GM19328 (cell line): ENCODE measurements around the gene MTHFD2L.
"Not testable (repeated sequence)": the region's sequence is repeated elsewhere in the genome, so short reads cannot be mapped to it uniquely, and the experiment has no call there.

ENCODE experiments used
- ATAC-seq: cut with Tn5 transposase; IDR thresholded peaks from one replicate; pipeline ENCODE4 v1.9.1; 2021; ENCODE audit warnings: mild to moderate bottlenecking, moderate library complexity; ENCODE audit not compliant: unreplicated experiment

MTHFD2L gene

GRCh38 chr4:74181219-74181618 is 23.3 kb downstream of the MTHFD2L start:
- no peak for ATAC-seq

- no peak for ATAC-seq
Observed at GRCh38 chr4:74188912-74189311, 31.0 kb downstream of the MTHFD2L start.

- ATAC-seq = no peak
Observed at GRCh38 chr4:74189331-74190043, 31.6 kb downstream of the MTHFD2L start.

- no peak for ATAC-seq
Observed at GRCh38 chr4:74190332-74190731, 32.4 kb downstream of the MTHFD2L start.

- ATAC-seq = no peak
Observed at GRCh38 chr4:74190919-74191397, 33.0 kb downstream of the MTHFD2L start.

GRCh38 chr4:74197080-74197479 is 39.2 kb downstream of the MTHFD2L start:
- ATAC-seq = no peak

- no peak for ATAC-seq
Observed at GRCh38 chr4:74202062-74202586, 44.2 kb downstream of the MTHFD2L start.

- ATAC-seq = no peak
Observed at GRCh38 chr4:74203467-74203866, 45.5 kb downstream of the MTHFD2L start.

- no peak for ATAC-seq
Observed at GRCh38 chr4:74205046-74205445, 47.1 kb downstream of the MTHFD2L start.

GRCh38 chr4:74205559-74205958 is 47.6 kb downstream of the MTHFD2L start:
- no peak for ATAC-seq

- peak; percentile 76 for ATAC-seq
Observed at GRCh38 chr4:74206088-74206825, 48.3 kb downstream of the MTHFD2L start.

- ATAC-seq = not testable (repeated sequence)
Observed at GRCh38 chr4:74214457-74215159, 56.7 kb downstream of the MTHFD2L start.

- not testable (repeated sequence) for ATAC-seq
Observed at GRCh38 chr4:74215236-74215635, 57.3 kb downstream of the MTHFD2L start.

GRCh38 chr4:74217365-74217764 is 59.4 kb downstream of the MTHFD2L start:
- no peak for ATAC-seq

GRCh38 chr4:74218201-74218600 is 60.3 kb downstream of the MTHFD2L start:
- ATAC-seq = no peak

- ATAC-seq = no peak
Observed at GRCh38 chr4:74219240-74219639, 61.3 kb downstream of the MTHFD2L start.

- ATAC-seq = no peak
Observed at GRCh38 chr4:74223098-74223497, 65.2 kb downstream of the MTHFD2L start.

GRCh38 chr4:74223801-74224200 is 65.9 kb downstream of the MTHFD2L start:
- no peak for ATAC-seq

GRCh38 chr4:74228691-74229640 is 71.0 kb downstream of the MTHFD2L start:
- peak; percentile 86 for ATAC-seq

- ATAC-seq = no peak
Observed at GRCh38 chr4:74230902-74231499, 73.1 kb downstream of the MTHFD2L start.
